ENCODE results near the gene ST6GALNAC3.

ST6GALNAC3 gene

GRCh38 chr1:76074321-76075187 is at the start of gene ST6GALNAC3:
Gene ST6GALNAC3, plus strand, starts transcription at chr1:76074746.
- Histone ChIP-seq H3K36me3 (ENCODE audit: control insufficient read depth, insufficient read depth, low read length) (no peaks in the 10 kb centered on the region), H3K4me3 (ENCODE audit: low read length) (peak within 1 kb of the TSS; percentile 90), H3K4me1 (ENCODE audit: control insufficient read depth, insufficient read depth, low read length) (peaks cover 13% of the 10 kb centered on the region), H3K9me3 (ENCODE audit: control insufficient read depth, low read length) (no peaks in the 10 kb centered on the region), H3K9ac (ENCODE audit: low read length) (peak within 1 kb of the TSS; percentile 64), H3K27me3 (ENCODE audit: control insufficient read depth, insufficient read depth, low read length) (no peaks in the 10 kb centered on the region)

DNA sequence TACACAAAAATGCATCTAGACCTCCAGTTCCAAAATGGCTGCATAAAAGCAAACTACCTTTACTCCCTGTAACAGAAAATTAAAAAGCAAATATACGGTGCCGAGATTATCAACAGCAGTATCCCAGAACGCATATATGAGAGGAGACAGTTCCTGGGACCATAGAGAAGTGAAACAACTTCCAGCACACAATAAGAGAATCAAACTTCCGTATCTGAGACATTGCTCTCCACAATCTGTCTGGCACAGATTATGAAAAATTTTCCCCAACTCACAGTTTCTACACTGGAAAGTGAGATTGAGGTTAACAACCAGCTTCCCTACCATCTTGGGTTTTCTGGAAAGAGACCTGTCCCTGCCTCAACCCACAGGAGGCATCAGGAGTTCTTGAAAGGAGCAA is 47.2 kb upstream of the ST6GALNAC3 start:
- H3K36me3 ChIP-seq (ENCODE audit: control insufficient read depth, insufficient read depth, low read length) = no peaks in the 10 kb centered on the region
- H3K9ac ChIP-seq (ENCODE audit: low read length) = no peak overlapping the region
- no peaks in the 10 kb centered on the region for H3K4me1 ChIP-seq (ENCODE audit: control insufficient read depth, insufficient read depth, low read length)
- H3K4me3 ChIP-seq (ENCODE audit: low read length) = no peak overlapping the region
- H3K27me3 ChIP-seq (ENCODE audit: control insufficient read depth, insufficient read depth, low read length) = no peaks in the 10 kb centered on the region
- H3K9me3 ChIP-seq (ENCODE audit: control insufficient read depth, low read length) = no peaks in the 10 kb centered on the region

GRCh38 chr1:76029331-76029730 is 45.2 kb upstream of the ST6GALNAC3 start:
- Histone ChIP-seq H3K27me3 (ENCODE audit: control insufficient read depth, insufficient read depth, low read length) (no peaks in the 10 kb centered on the region), H3K9me3 (ENCODE audit: control insufficient read depth, low read length) (no peaks in the 10 kb centered on the region), H3K4me1 (ENCODE audit: control insufficient read depth, insufficient read depth, low read length) (no peaks in the 10 kb centered on the region), H3K9ac (ENCODE audit: low read length) (no peak overlapping the region), H3K36me3 (ENCODE audit: control insufficient read depth, insufficient read depth, low read length) (no peaks in the 10 kb centered on the region), H3K4me3 (ENCODE audit: low read length) (no peak overlapping the region)

DNA sequence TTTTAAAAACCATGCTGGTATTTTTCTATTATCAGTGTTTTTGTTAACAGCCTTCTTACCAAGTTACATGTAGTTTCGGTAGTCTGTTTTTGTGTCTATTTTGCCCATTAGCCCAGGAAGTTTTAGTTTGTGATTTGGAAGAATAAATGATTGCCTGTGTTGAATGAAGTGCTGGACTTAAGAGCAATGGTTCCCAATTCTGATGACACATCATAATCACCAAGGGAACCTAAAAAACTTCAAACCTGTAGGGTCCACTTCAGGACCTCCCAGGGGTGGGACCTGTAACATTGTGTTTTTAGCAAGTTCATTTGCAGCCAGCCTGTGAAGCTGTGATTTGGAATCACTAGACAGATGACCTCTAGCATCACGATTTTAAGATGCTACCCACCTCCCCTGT is 43.0 kb upstream of the ST6GALNAC3 start:
- H3K27me3 ChIP-seq (ENCODE audit: control insufficient read depth, insufficient read depth, low read length) = no peaks in the 10 kb centered on the region
- no peak overlapping the region for H3K9ac ChIP-seq (ENCODE audit: low read length)
- H3K9me3 ChIP-seq (ENCODE audit: control insufficient read depth, low read length) = no peaks in the 10 kb centered on the region
- H3K36me3 ChIP-seq (ENCODE audit: control insufficient read depth, insufficient read depth, low read length) = no peaks in the 10 kb centered on the region
- H3K4me1 ChIP-seq (ENCODE audit: control insufficient read depth, insufficient read depth, low read length) = no peaks in the 10 kb centered on the region
- H3K4me3 ChIP-seq (ENCODE audit: low read length) = no peak overlapping the region

DNA sequence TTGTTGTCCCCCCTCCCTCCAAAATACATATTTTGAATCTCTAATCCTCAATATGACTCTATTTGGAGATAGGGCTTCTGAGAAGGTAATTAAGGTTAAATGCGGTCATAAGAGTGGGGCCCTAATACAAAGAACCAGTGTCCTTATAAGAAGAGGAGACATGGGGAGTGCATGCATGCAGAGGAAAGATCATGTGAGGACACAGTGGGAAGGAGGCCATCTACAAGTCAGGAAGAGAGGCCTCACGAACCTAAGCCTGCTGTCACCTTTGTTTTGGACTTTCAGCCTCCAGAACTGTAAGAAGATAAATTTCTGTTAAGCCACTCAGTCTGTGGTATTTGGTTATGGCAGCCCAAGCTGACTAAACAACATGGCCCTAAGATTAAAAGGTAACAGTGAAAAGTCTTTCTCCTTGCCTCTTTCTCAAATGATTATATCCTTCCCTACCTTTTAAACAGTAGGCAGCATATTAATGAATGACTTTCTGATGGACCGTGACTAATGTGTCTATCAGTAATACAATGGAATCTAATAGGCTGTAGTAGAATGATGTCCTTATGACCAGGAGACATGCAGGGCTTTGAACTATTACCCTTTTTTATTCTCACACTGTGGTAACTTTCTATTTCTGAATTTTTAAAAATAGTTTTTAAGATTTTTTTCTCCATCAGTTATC is 40.6 kb upstream of the ST6GALNAC3 start:
- Histone ChIP-seq H3K36me3 (ENCODE audit: control insufficient read depth, insufficient read depth, low read length) (no peaks in the 10 kb centered on the region), H3K27me3 (ENCODE audit: control insufficient read depth, insufficient read depth, low read length) (no peaks in the 10 kb centered on the region), H3K9ac (ENCODE audit: low read length) (no peak overlapping the region), H3K4me1 (ENCODE audit: control insufficient read depth, insufficient read depth, low read length) (peaks cover 7% of the 10 kb centered on the region), H3K9me3 (ENCODE audit: control insufficient read depth, low read length) (no peaks in the 10 kb centered on the region), H3K4me3 (ENCODE audit: low read length) (no peak overlapping the region)

DNA sequence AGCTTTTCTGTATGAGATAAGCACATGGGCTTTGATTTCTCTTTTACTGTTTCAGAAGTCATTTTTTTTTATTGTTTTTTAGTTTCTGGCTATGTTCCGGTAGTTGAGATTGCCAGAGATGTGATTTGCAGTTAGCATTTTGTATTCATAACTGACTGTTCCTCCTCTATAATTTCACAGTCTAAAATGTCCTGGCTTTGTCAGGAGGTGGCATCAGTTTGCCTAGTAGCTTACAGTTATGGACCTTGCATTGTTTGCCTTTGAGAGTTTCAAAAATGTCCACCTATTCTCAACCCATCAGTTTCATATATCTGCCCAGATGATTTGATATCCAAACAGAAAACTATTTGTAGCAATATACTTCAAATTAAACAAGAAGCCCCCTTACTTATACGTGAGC is 39.5 kb upstream of the ST6GALNAC3 start:
- Histone ChIP-seq H3K27me3 (ENCODE audit: control insufficient read depth, insufficient read depth, low read length) (no peaks in the 10 kb centered on the region), H3K36me3 (ENCODE audit: control insufficient read depth, insufficient read depth, low read length) (no peaks in the 10 kb centered on the region), H3K4me1 (ENCODE audit: control insufficient read depth, insufficient read depth, low read length) (peaks cover 9% of the 10 kb centered on the region), H3K9me3 (ENCODE audit: control insufficient read depth, low read length) (no peaks in the 10 kb centered on the region), H3K9ac (ENCODE audit: low read length) (no peak overlapping the region), H3K4me3 (ENCODE audit: low read length) (no peak overlapping the region)

GRCh38 chr1:76037324-76037723 is 37.2 kb upstream of the ST6GALNAC3 start:
- Histone ChIP-seq H3K4me3 (ENCODE audit: low read length) (no peak overlapping the region), H3K9me3 (ENCODE audit: control insufficient read depth, low read length) (no peaks in the 10 kb centered on the region), H3K36me3 (ENCODE audit: control insufficient read depth, insufficient read depth, low read length) (no peaks in the 10 kb centered on the region), H3K4me1 (ENCODE audit: control insufficient read depth, insufficient read depth, low read length) (peaks cover 16% of the 10 kb centered on the region), H3K9ac (ENCODE audit: low read length) (no peak overlapping the region), H3K27me3 (ENCODE audit: control insufficient read depth, insufficient read depth, low read length) (no peaks in the 10 kb centered on the region)

GRCh38 chr1:76038287-76039004 is 36.1 kb upstream of the ST6GALNAC3 start:
- Histone ChIP-seq H3K9me3 (ENCODE audit: control insufficient read depth, low read length) (no peaks in the 10 kb centered on the region), H3K36me3 (ENCODE audit: control insufficient read depth, insufficient read depth, low read length) (no peaks in the 10 kb centered on the region), H3K9ac (ENCODE audit: low read length) (no peak overlapping the region), H3K4me3 (ENCODE audit: low read length) (no peak overlapping the region), H3K27me3 (ENCODE audit: control insufficient read depth, insufficient read depth, low read length) (no peaks in the 10 kb centered on the region), H3K4me1 (ENCODE audit: control insufficient read depth, insufficient read depth, low read length) (peaks cover 16% of the 10 kb centered on the region)

GRCh38 chr1:76046149-76046548 is 28.4 kb upstream of the ST6GALNAC3 start:
- Histone ChIP-seq H3K27me3 (ENCODE audit: control insufficient read depth, insufficient read depth, low read length) (no peaks in the 10 kb centered on the region), H3K4me1 (ENCODE audit: control insufficient read depth, insufficient read depth, low read length) (no peaks in the 10 kb centered on the region), H3K36me3 (ENCODE audit: control insufficient read depth, insufficient read depth, low read length) (no peaks in the 10 kb centered on the region), H3K4me3 (ENCODE audit: low read length) (no peak overlapping the region), H3K9ac (ENCODE audit: low read length) (no peak overlapping the region), H3K9me3 (ENCODE audit: control insufficient read depth, low read length) (no peaks in the 10 kb centered on the region)

- no peaks in the 10 kb centered on the region for H3K9me3 ChIP-seq (ENCODE audit: control insufficient read depth, low read length)
- H3K27me3 ChIP-seq (ENCODE audit: control insufficient read depth, insufficient read depth, low read length) = no peaks in the 10 kb centered on the region
- no peaks in the 10 kb centered on the region for H3K4me1 ChIP-seq (ENCODE audit: control insufficient read depth, insufficient read depth, low read length)
- no peaks in the 10 kb centered on the region for H3K36me3 ChIP-seq (ENCODE audit: control insufficient read depth, insufficient read depth, low read length)
- no peak overlapping the region for H3K9ac ChIP-seq (ENCODE audit: low read length)
- H3K4me3 ChIP-seq (ENCODE audit: low read length) = no peak overlapping the region
These were observed 26.3 kb upstream of the ST6GALNAC3 start for GRCh38 chr1:76048219-76048618.

GRCh38 chr1:76048926-76049325 is 25.6 kb upstream of the ST6GALNAC3 start:
- Histone ChIP-seq H3K9me3 (ENCODE audit: control insufficient read depth, low read length) (no peaks in the 10 kb centered on the region), H3K36me3 (ENCODE audit: control insufficient read depth, insufficient read depth, low read length) (no peaks in the 10 kb centered on the region), H3K4me1 (ENCODE audit: control insufficient read depth, insufficient read depth, low read length) (no peaks in the 10 kb centered on the region), H3K4me3 (ENCODE audit: low read length) (no peak overlapping the region), H3K9ac (ENCODE audit: low read length) (no peak overlapping the region), H3K27me3 (ENCODE audit: control insufficient read depth, insufficient read depth, low read length) (no peaks in the 10 kb centered on the region)

GRCh38 chr1:76049498-76049897 is 25.0 kb upstream of the ST6GALNAC3 start:
- no peak overlapping the region for H3K9ac ChIP-seq (ENCODE audit: low read length)
- no peak overlapping the region for H3K4me3 ChIP-seq (ENCODE audit: low read length)
- H3K36me3 ChIP-seq (ENCODE audit: control insufficient read depth, insufficient read depth, low read length) = no peaks in the 10 kb centered on the region
- no peaks in the 10 kb centered on the region for H3K27me3 ChIP-seq (ENCODE audit: control insufficient read depth, insufficient read depth, low read length)
- no peaks in the 10 kb centered on the region for H3K9me3 ChIP-seq (ENCODE audit: control insufficient read depth, low read length)
- no peaks in the 10 kb centered on the region for H3K4me1 ChIP-seq (ENCODE audit: control insufficient read depth, insufficient read depth, low read length)

All from mucosa of stomach (tissue), 1 donor.